Activated naive CD4-positive, alpha-beta T cell treated with anti-CD3 and anti-CD28 coated beads for 36 hours (primary cell): ENCODE data around the gene MUC6. TPM values are rescaled to one million over a fixed set of nuclear protein-coding genes. Genes with fewer than 3 reads are reported as not detected.

ENCODE experiments used
- CTCF ChIA-PET: fragments of 350-600 bp; sonication (Branson Sonifier 250); formaldehyde crosslinking; loops from one replicate; lab custom pipeline; 2021; ENCODE audit warnings: antibody characterized with exemption; lab: Charles Lee
- DNase-seq: peaks from one replicate; pipeline ENCODE4 v3.0.0-alpha.2; 2020
- H3K27ac Mint-ChIP-seq: one replicate; pipeline ENCODE4 v1.8.0; 2021; ENCODE audit warnings: mild to moderate bottlenecking, mixed read lengths
- H3K27me3 Mint-ChIP-seq: one replicate; pipeline ENCODE4 v1.8.0; 2021; ENCODE audit warnings: low read depth, mixed read lengths
- H3K36me3 Mint-ChIP-seq: one replicate; pipeline ENCODE4 v1.8.0; 2021; ENCODE audit warnings: low read depth, mixed read lengths
- H3K4me1 Mint-ChIP-seq: one replicate; pipeline ENCODE4 v1.8.0; 2021; ENCODE audit warnings: low read depth, mixed read lengths
- H3K4me3 Mint-ChIP-seq: one replicate; pipeline ENCODE4 v1.8.0; 2021; ENCODE audit warnings: mild to moderate bottlenecking, moderate library complexity, mixed read lengths
- H3K9me3 Mint-ChIP-seq: one replicate; pipeline ENCODE4 v1.8.0; 2021; ENCODE audit warnings: mixed read lengths
- intact Hi-C: fragments of 100-400 bp; cut with micrococcal nuclease; formaldehyde crosslinking; loops from one replicate; pipeline ENCODE4 v1.15.1; 2023
- total RNA-seq, 2 experiments: library from RNA; stranded (reverse); gene quantifications; one replicate each; pipeline ENCODE4 v1.2.3, GENCODE V29; 2021

MUC6 gene
- total RNA-seq, 2 experiments from 2014 or later: not detected

- intact Hi-C loops: no loop called here
- H3K4me1 Mint-ChIP-seq: no peaks in the 10 kb centered on the region
- no peak overlapping the region for H3K27ac Mint-ChIP-seq
- CTCF ChIA-PET: no interaction called here
- no peak for DNase-seq
- H3K27me3 Mint-ChIP-seq: no peaks in the 10 kb centered on the region
- H3K9me3 Mint-ChIP-seq: no peaks in the 10 kb centered on the region
- no peak overlapping the region for H3K4me3 Mint-ChIP-seq
- H3K36me3 Mint-ChIP-seq: peaks cover 13% of the 10 kb centered on the region
Measured at GRCh38 chr11:1008803-1009145, 27.7 kb downstream of the MUC6 start.

GRCh38 chr11:1008001-1008802 is 28.3 kb downstream of the MUC6 start:
- Mint-ChIP-seq H3K9me3 (no peaks in the 10 kb centered on the region), H3K4me1 (no peaks in the 10 kb centered on the region), H3K27ac (no peak overlapping the region), H3K27me3 (no peaks in the 10 kb centered on the region), H3K36me3 (peaks cover 13% of the 10 kb centered on the region), H3K4me3 (no peak overlapping the region)
- no peak for DNase-seq
- intact Hi-C loops: no loop called here
- CTCF ChIA-PET: no interaction called here

GRCh38 chr11:1007279-1007678 is 29.2 kb downstream of the MUC6 start:
- H3K27ac Mint-ChIP-seq: no peak overlapping the region
- no peaks in the 10 kb centered on the region for H3K27me3 Mint-ChIP-seq
- no peaks in the 10 kb centered on the region for H3K4me1 Mint-ChIP-seq
- intact Hi-C loops: no loop called here
- no peaks in the 10 kb centered on the region for H3K9me3 Mint-ChIP-seq
- DNase-seq: no peak
- CTCF ChIA-PET: no interaction called here
- peaks cover 13% of the 10 kb centered on the region for H3K36me3 Mint-ChIP-seq
- no peak overlapping the region for H3K4me3 Mint-ChIP-seq

GRCh38 chr11:1006762-1007161 is 29.8 kb downstream of the MUC6 start:
- Mint-ChIP-seq H3K27ac (no peak overlapping the region), H3K4me3 (no peak overlapping the region), H3K36me3 (peaks cover 13% of the 10 kb centered on the region), H3K27me3 (no peaks in the 10 kb centered on the region), H3K4me1 (no peaks in the 10 kb centered on the region), H3K9me3 (no peaks in the 10 kb centered on the region)
- CTCF ChIA-PET: no interaction called here
- intact Hi-C loops: no loop called here
- no peak for DNase-seq

- H3K4me3 Mint-ChIP-seq: no peak overlapping the region
- H3K27me3 Mint-ChIP-seq: no peaks in the 10 kb centered on the region
- CTCF ChIA-PET: no interaction called here
- H3K27ac Mint-ChIP-seq: no peak overlapping the region
- H3K4me1 Mint-ChIP-seq: no peaks in the 10 kb centered on the region
- no peak for DNase-seq
- intact Hi-C loops: no loop called here
- H3K9me3 Mint-ChIP-seq: no peaks in the 10 kb centered on the region
- peaks cover 17% of the 10 kb centered on the region for H3K36me3 Mint-ChIP-seq
Measured at GRCh38 chr11:1005928-1006327, 30.6 kb downstream of the MUC6 start.

GRCh38 chr11:1003159-1003558 is 33.4 kb downstream of the MUC6 start:
- peaks cover 8% of the 10 kb centered on the region for H3K36me3 Mint-ChIP-seq
- CTCF ChIA-PET: no interaction called here
- DNase-seq: no peak
- intact Hi-C loops: no loop called here
- H3K27ac Mint-ChIP-seq: no peak overlapping the region
- H3K4me1 Mint-ChIP-seq: no peaks in the 10 kb centered on the region
- no peak overlapping the region for H3K4me3 Mint-ChIP-seq
- no peaks in the 10 kb centered on the region for H3K9me3 Mint-ChIP-seq
- H3K27me3 Mint-ChIP-seq: no peaks in the 10 kb centered on the region

- Mint-ChIP-seq H3K27ac (no peak overlapping the region), H3K9me3 (no peaks in the 10 kb centered on the region), H3K27me3 (no peaks in the 10 kb centered on the region), H3K4me1 (no peaks in the 10 kb centered on the region), H3K36me3 (peaks cover 8% of the 10 kb centered on the region), H3K4me3 (no peak overlapping the region)
- CTCF ChIA-PET: no interaction called here
- intact Hi-C loops: no loop called here
- DNase-seq: no peak
Measured at GRCh38 chr11:1002406-1002984, 34.0 kb downstream of the MUC6 start.

GRCh38 chr11:1001617-1002405 is 34.7 kb downstream of the MUC6 start:
- no peak overlapping the region for H3K4me3 Mint-ChIP-seq
- peaks cover 8% of the 10 kb centered on the region for H3K36me3 Mint-ChIP-seq
- intact Hi-C loops: no loop called here
- no peaks in the 10 kb centered on the region for H3K27me3 Mint-ChIP-seq
- no peaks in the 10 kb centered on the region for H3K9me3 Mint-ChIP-seq
- H3K27ac Mint-ChIP-seq: no peak overlapping the region
- no peaks in the 10 kb centered on the region for H3K4me1 Mint-ChIP-seq
- DNase-seq: no peak
- CTCF ChIA-PET: no interaction called here

GRCh38 chr11:1000357-1001278 is 35.9 kb downstream of the MUC6 start:
- Mint-ChIP-seq H3K36me3 (peaks cover 8% of the 10 kb centered on the region), H3K9me3 (no peaks in the 10 kb centered on the region), H3K27me3 (no peaks in the 10 kb centered on the region), H3K4me3 (no peak overlapping the region), H3K27ac (no peak overlapping the region), H3K4me1 (peaks cover 6% of the 10 kb centered on the region)
- CTCF ChIA-PET: no interaction called here
- intact Hi-C loops: no loop called here
- no peak for DNase-seq

GRCh38 chr11:999009-999408 is 37.5 kb downstream of the MUC6 start:
- Mint-ChIP-seq H3K27me3 (no peaks in the 10 kb centered on the region), H3K9me3 (no peaks in the 10 kb centered on the region), H3K27ac (no peak overlapping the region), H3K4me3 (no peak overlapping the region), H3K4me1 (peaks cover 9% of the 10 kb centered on the region), H3K36me3 (peaks cover 12% of the 10 kb centered on the region)
- intact Hi-C loops: no loop called here
- DNase-seq: no peak
- CTCF ChIA-PET: no interaction called here

GRCh38 chr11:997907-998306 is 38.6 kb downstream of the MUC6 start:
- H3K4me3 Mint-ChIP-seq: no peak overlapping the region

GRCh38 chr11:996681-997080 is 39.8 kb downstream of the MUC6 start:
- CTCF ChIA-PET: no interaction called here
- intact Hi-C loops: no loop called here
- no peaks in the 10 kb centered on the region for H3K9me3 Mint-ChIP-seq
- no peaks in the 10 kb centered on the region for H3K27me3 Mint-ChIP-seq
- H3K27ac Mint-ChIP-seq: no peak overlapping the region
- peaks cover 15% of the 10 kb centered on the region for H3K36me3 Mint-ChIP-seq
- H3K4me1 Mint-ChIP-seq: peaks cover 9% of the 10 kb centered on the region
- H3K4me3 Mint-ChIP-seq: no peak overlapping the region
- no peak for DNase-seq

More at GRCh38 chr11:997907-998306, 38.6 kb downstream of the MUC6 start:
- DNase-seq: no peak
- Mint-ChIP-seq H3K9me3 (no peaks in the 10 kb centered on the region), H3K27me3 (no peaks in the 10 kb centered on the region), H3K36me3 (peaks cover 12% of the 10 kb centered on the region), H3K27ac (no peak overlapping the region), H3K4me1 (peaks cover 9% of the 10 kb centered on the region)
- CTCF ChIA-PET: no interaction called here
- intact Hi-C loops: no loop called here
